ENCODE results near the gene ZDHHC19.

DNA sequence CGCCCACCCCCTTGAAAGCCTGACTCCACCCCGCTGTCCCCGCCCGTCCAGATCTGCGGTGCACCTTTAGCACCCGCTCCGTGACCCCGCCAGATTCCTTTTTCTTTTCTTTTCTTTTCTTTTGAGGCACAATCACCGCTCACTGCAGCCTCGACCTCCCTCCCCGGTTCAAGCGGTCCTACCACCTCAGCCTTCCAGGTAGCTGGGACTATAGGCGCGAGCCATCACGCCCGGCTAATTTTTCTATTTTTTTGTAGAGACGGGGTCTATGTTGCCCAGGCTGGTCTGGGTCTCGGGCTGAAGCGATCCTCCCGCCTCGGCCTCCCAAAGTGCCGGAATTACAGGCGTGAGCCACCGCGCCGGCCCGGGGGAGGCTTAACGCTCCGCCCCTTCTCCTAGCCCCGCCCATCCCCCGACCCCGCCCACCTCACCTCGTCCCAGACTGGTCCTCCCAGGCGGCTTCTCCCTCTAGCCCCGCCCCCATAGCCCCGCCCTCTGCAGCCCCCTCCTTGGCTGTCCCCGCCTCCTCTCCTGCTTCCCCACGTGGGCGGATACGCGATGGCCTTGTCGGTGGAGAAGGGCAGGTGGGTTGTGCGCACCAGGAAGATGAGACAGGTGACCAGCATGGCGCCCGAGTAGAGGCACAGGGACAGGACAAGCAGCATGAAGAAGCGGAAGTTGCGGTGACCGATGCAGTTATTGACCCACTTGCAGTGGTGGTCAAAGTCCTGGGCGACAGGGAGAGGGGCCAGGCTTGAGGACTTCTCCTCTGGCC lies 3.2 kb downstream of the ZDHHC19 start:
- TF ChIP-seq, protein P1, sequence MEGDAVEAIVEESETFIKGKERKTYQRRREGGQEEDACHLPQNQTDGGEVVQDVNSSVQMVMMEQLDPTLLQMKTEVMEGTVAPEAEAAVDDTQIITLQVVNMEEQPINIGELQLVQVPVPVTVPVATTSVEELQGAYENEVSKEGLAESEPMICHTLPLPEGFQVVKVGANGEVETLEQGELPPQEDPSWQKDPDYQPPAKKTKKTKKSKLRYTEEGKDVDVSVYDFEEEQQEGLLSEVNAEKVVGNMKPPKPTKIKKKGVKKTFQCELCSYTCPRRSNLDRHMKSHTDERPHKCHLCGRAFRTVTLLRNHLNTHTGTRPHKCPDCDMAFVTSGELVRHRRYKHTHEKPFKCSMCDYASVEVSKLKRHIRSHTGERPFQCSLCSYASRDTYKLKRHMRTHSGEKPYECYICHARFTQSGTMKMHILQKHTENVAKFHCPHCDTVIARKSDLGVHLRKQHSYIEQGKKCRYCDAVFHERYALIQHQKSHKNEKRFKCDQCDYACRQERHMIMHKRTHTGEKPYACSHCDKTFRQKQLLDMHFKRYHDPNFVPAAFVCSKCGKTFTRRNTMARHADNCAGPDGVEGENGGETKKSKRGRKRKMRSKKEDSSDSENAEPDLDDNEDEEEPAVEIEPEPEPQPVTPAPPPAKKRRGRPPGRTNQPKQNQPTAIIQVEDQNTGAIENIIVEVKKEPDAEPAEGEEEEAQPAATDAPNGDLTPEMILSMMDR (tag by site-specific recombination; IDR thresholded peaks at IDR 0.05) = no peak
- TF ChIP-seq REST (tag by site-specific recombination; IDR thresholded peaks at IDR 0.05) (no peak), ZBTB1 (tag by site-specific recombination; IDR thresholded peaks at IDR 0.05) (no peak), ZNF114 (tag by site-specific recombination; IDR thresholded peaks at IDR 0.05) (no peak), HOXA7 (CRISPR knock-in tag; IDR thresholded peaks at IDR 0.05; ENCODE audit: borderline replicate concordance) (no peak), ZNF610 (tag by site-specific recombination; IDR thresholded peaks at IDR 0.05; ENCODE audit: borderline replicate concordance) (no peak), ZSCAN30 (tag by site-specific recombination; IDR thresholded peaks at IDR 0.05) (no peak)
- TF ChIP-seq, protein P2, sequence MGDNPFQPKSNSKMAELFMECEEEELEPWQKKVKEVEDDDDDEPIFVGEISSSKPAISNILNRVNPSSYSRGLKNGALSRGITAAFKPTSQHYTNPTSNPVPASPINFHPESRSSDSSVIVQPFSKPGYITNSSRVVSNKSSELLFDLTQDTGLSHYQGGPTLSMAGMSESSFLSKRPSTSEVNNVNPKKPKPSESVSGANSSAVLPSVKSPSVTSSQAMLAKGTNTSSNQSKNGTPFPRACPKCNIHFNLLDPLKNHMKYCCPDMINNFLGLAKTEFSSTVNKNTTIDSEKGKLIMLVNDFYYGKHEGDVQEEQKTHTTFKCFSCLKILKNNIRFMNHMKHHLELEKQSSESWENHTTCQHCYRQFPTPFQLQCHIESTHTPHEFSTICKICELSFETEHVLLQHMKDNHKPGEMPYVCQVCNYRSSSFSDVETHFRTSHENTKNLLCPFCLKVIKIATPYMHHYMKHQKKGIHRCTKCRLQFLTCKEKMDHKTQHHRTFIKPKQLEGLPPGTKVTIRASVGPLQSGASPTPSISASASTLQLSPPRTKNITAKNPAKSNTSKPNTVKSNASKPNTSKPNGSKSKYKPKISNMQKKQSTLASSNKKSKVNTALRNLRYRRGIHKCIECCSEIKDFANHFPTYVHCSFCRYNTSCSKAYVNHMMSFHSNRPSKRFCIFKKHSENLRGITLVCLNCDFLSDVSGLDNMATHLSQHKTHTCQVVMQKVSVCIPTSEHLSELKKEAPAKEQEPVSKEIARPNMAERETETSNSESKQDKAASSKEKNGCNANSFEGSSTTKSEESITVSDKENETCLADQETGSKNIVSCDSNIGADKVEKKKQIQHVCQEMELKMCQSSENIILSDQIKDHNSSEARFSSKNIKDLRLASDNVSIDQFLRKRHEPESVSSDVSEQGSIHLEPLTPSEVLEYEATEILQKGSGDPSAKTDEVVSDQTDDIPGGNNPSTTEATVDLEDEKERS (tag by site-specific recombination; IDR thresholded peaks at IDR 0.05) = no peak

Measured in HEK293 (cell line).